HepG2 (cell line): Measurements from ENCODE around the gene PPP2R2D. TPM values are rescaled to one million over a fixed set of nuclear protein-coding genes. Genes with fewer than 3 reads are reported as not detected.
"Not testable (repeated sequence)": the region's sequence is repeated elsewhere in the genome, so short reads cannot be mapped to it uniquely, and the experiment has no call there.

Source experiments
- ATAC-seq: fragments of 200-7000 bp; cut with Tn5 transposase; 3 replicates; pipeline ENCODE4 v1.9.1; 2020; ENCODE audit warnings: mild to moderate bottlenecking, moderate library complexity
- BruUV-seq: library from RNA; stranded (reverse); fragments of 400-500 nt; replicated peaks from 2 replicates; lab custom pipeline; 2021; lab: Mats Ljungman, UMichigan
- CTCF ChIA-PET: fragments of 300-600 bp; formaldehyde crosslinking; extraction: SDS; loops from one replicate; lab custom pipeline; 2021; ENCODE audit warnings: low total read pairs, inconsistent platforms, low intra/inter-chr PET ratio; lab: Yijun Ruan, JAX
- POLR2A ChIA-PET: fragments of 350-600 bp; sonication (Branson Sonifier 250); formaldehyde crosslinking; loops from one replicate; lab custom pipeline; 2020; ENCODE audit warnings: antibody characterized with exemption, inconsistent platforms; lab: Yijun Ruan, JAX
- DNase-seq: peaks from one replicate; pipeline ENCODE4 v3.0.0-alpha.2; 2015; ENCODE audit warnings: low spot score
- FAIRE-seq: peaks from 3 replicates; lab custom pipeline; 2011; peaks lifted over from hg19 to GRCh38; lab: Jason Lieb, UNC
- H2AFZ ChIP-seq: one replicate; pipeline ENCODE4 v1.6.1; 2011; ENCODE audit warnings: low read length, inconsistent platforms
- H3K27ac ChIP-seq: fragments of 300-600 bp; 3 replicates; pipeline ENCODE4 v1.8.0; 2011; ENCODE audit warnings: mixed run types, mild to moderate bottlenecking, mixed read lengths, low read length, inconsistent platforms; ENCODE audit not compliant: insufficient read depth; ENCODE audit errors: extremely low read length
- H3K27me3 ChIP-seq, 2 experiments: fragments of 200-600 bp in 1 of 2; 2 replicates in 1 of 2; 3 replicates in 1 of 2; pipeline versions ENCODE4 v1.6.0 to v1.8.0; 2011; ENCODE audit warnings: low read length in 2 of 2, mild to moderate bottlenecking in 2 of 2, moderate library complexity in 2 of 2, inconsistent platforms in 1 of 2; ENCODE audit not compliant: insufficient read depth in 2 of 2, control insufficient read depth in 1 of 2
- H3K36me3 ChIP-seq, 2 experiments: fragments of 200-600 bp in 1 of 2; replicated peaks in 1 of 2; 2 replicates in 1 of 2; 3 replicates in 1 of 2; pipeline versions ENCODE4 v1.5.1 to v1.8.0; 2011; ENCODE audit warnings: low read length in 2 of 2, inconsistent platforms in 1 of 2; ENCODE audit not compliant: insufficient read depth in 2 of 2, control insufficient read depth in 1 of 2
- H3K4me1 ChIP-seq: 2 replicates; pipeline ENCODE4 v1.5.1; 2012; ENCODE audit warnings: low read length, inconsistent platforms; ENCODE audit not compliant: insufficient read depth
- H3K4me2 ChIP-seq: 2 replicates; pipeline ENCODE4 v1.6.0; 2011; ENCODE audit warnings: low read depth, low read length, inconsistent platforms
- H3K4me3 ChIP-seq, 3 experiments: fragments of 200-600 bp in 1 of 3; sonication (generic), shearing (Covaris generic) in 1 of 3; replicated peaks in 1 of 3; 2 replicates each; pipeline ENCODE4 v1.5.1; 2011 to 2016; ENCODE audit warnings: low read length in 3 of 3, inconsistent platforms in 2 of 3, low read depth in 2 of 3, mild to moderate bottlenecking in 2 of 3, control low read depth in 1 of 3, mixed read lengths in 1 of 3; ENCODE audit not compliant: insufficient read depth in 1 of 3
- H3K79me2 ChIP-seq: one replicate; pipeline ENCODE4 v1.6.1; 2011; ENCODE audit warnings: low read length, inconsistent platforms; ENCODE audit not compliant: insufficient read depth
- H3K9ac ChIP-seq: 2 replicates; pipeline ENCODE4 v1.6.0; 2011; ENCODE audit warnings: mild to moderate bottlenecking, low read depth, low read length, inconsistent platforms; ENCODE audit not compliant: insufficient read depth
- H3K9me3 ChIP-seq: 2 replicates; pipeline ENCODE4 v1.5.1; 2012; ENCODE audit warnings: mild to moderate bottlenecking, low read length
- H4K20me1 ChIP-seq: 2 replicates; pipeline ENCODE4 v1.6.0; 2011; ENCODE audit warnings: inconsistent platforms, mild to moderate bottlenecking, low read length, moderate library complexity; ENCODE audit not compliant: insufficient read depth
- CTCF ChIP-seq: sonication (generic); formaldehyde crosslinking; IDR thresholded peaks from 2 replicates; pipeline ENCODE4 v1.5.0; 2020; ENCODE audit warnings: mild to moderate bottlenecking, missing genetic modification reagents, moderate library complexity
- STAG1 ChIP-seq: sonication (generic); formaldehyde crosslinking; IDR thresholded peaks from 2 replicates; pipeline ENCODE4 v1.4.0; 2020; ENCODE audit warnings: missing genetic modification reagents
- WGBS: methylation state at CpG from one replicate; pipeline ENCODE4 v1.1.6; 2017; ENCODE audit warnings: low lambda C conversion rate; 5-methylcytosine and 5-hydroxymethylcytosine counted together
- in situ Hi-C: cut with HindIII; loops from 2 replicates; pipeline ENCODE4 v1.10.0; 2017; ENCODE audit warnings: low pct_unique_long_range_greater_than_20kb; ENCODE audit not compliant: extremely low pct_ligation_motif_present
- intact Hi-C: fragments of 100-400 bp; cut with micrococcal nuclease; formaldehyde crosslinking; loops from one replicate; pipeline ENCODE4 v1.10.0; 2022; ENCODE audit not compliant: unreplicated experiment
- polyA plus RNA-seq, 8 experiments: library from polyadenylated mRNA; depleted of rRNA in 3 of 8; stranded (reverse) in 7 of 8; unstranded in 1 of 8; fragments of >200 nt; fragmentation: Illumina TruSeq in 4 of 8; extraction: Trizol in 4 of 8; gene quantifications; 2 replicates each; pipeline versions ENCODE4 v1.2.1 to v1.2.3, GENCODE V29; 2011 to 2016; ENCODE audit warnings: low read depth in 4 of 8, missing spikeins in 1 of 8, mixed read lengths in 1 of 8; ENCODE audit not compliant: insufficient read depth in 1 of 8
- total RNA-seq, 5 experiments: library from RNA; depleted of rRNA; stranded (reverse); fragments of >200 nt; fragmentation: Illumina TruSeq; extraction: Trizol; gene quantifications; 2 replicates each; pipeline ENCODE4 v1.2.3, GENCODE V29; 2016; ENCODE audit warnings: low read depth in 1 of 5

PPP2R2D gene
- total and polyA plus RNA-seq, 2 of the 13 experiments (the other 11 are each of a cell fraction or from before 2014, with no cell fraction given), result 32.7 to 33.2 TPM

DNA sequence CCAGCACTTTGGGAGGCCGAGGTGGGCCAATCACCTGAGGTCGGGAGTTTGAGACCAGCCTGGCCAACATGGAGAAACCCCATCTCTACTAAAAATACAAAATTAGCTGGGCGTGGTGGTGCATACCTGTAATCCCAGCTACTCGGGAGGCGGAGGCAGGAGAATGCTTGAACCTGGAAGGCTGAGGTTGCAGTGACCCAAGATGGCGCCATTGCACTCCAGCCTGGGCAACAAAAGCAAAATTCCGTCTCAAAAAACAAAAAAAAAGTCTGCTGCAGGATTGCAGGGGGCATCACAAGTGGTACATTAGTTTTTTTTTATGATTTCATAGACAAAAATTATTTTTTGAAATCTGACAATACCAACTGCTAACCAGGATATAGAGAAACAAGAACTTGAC is 86.0 kb downstream of the PPP2R2D start:
- POLR2A ChIA-PET, BruUV-seq, H3K27ac ChIP-seq, H3K4me3 ChIP-seq, ATAC-seq, intact Hi-C loops, H2AFZ ChIP-seq, H3K9me3 ChIP-seq, H3K27me3 ChIP-seq, H3K36me3 ChIP-seq, CTCF ChIA-PET, in situ Hi-C loops, H3K4me2 ChIP-seq, H3K79me2 ChIP-seq, FAIRE-seq, H3K9ac ChIP-seq, DNase-seq, H4K20me1 ChIP-seq: not testable (repeated sequence)
- peaks cover 22% of the 10 kb centered on the region for H3K4me1 ChIP-seq
- TF ChIP-seq STAG1 (CRISPR knock-in tag) (peak; percentile 53), CTCF (peak; percentile 29; the same call in 1 of the 2 replicates)
- WGBS, result 81% methylated on average over 7 of the region's 7 CpGs

DNA sequence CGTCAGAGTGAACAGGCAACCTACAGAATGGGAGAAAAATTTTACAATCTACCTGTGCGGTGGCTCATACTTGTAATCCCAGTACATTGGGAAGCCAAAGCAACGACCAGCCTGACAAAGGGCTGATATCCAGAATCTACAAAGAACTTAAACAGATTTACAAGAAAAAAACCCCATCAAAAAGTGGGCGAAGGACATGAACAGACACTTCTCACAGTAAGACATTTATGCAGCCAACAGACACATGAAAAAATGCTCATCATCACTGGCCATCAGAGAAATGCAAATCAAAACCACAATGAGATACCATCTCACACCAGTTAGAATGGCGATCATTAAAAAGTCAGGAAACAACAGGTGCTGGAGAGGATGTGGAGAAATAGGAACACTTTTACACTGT is 86.5 kb downstream of the PPP2R2D start:
- H3K4me3 ChIP-seq, H3K36me3 ChIP-seq, H2AFZ ChIP-seq, H3K27me3 ChIP-seq, intact Hi-C loops, POLR2A ChIA-PET, DNase-seq, CTCF ChIA-PET, H3K79me2 ChIP-seq, H4K20me1 ChIP-seq, in situ Hi-C loops, H3K4me2 ChIP-seq, ATAC-seq, H3K9ac ChIP-seq, BruUV-seq, FAIRE-seq, H3K9me3 ChIP-seq, H3K27ac ChIP-seq: not testable (repeated sequence)
- 78% methylated on average over 4 of the region's 5 CpGs for WGBS
- H3K4me1 ChIP-seq, result peaks cover 22% of the 10 kb centered on the region

DNA sequence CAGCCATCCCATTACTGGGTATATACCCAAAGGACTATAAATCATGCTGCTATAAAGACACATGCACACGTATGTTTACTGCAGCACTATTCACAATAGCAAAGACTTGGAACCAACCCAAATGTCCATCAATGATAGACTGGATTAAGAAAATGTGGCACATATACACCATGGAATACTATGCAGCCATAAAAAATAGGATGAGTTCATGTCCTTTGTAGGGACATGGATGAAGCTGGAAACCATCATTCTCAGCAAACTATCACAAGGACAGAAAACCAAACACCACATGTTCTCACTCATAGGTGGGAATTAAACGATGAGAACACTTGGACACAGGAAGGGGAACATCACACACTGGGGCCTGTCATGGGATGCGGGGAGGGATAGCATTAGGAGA is 87.0 kb downstream of the PPP2R2D start:
- POLR2A ChIA-PET, H4K20me1 ChIP-seq, H3K9ac ChIP-seq, H3K79me2 ChIP-seq, H3K27me3 ChIP-seq, FAIRE-seq, H2AFZ ChIP-seq, CTCF ChIA-PET, H3K9me3 ChIP-seq, H3K36me3 ChIP-seq, DNase-seq, ATAC-seq, BruUV-seq, H3K27ac ChIP-seq, in situ Hi-C loops, H3K4me2 ChIP-seq, intact Hi-C loops, H3K4me3 ChIP-seq: not testable (repeated sequence)
- WGBS, result 65% methylated on average over 2 of the region's 3 CpGs
- peaks cover 18% of the 10 kb centered on the region for H3K4me1 ChIP-seq
